Right ventricle myocardium inferior (tissue), 1 donor: ENCODE results near the gene TRIM54. TPM values are rescaled to one million over a fixed set of nuclear protein-coding genes. Genes with fewer than 3 reads are reported as not detected.
"Not testable (repeated sequence)": the region's sequence is repeated elsewhere in the genome, so short reads cannot be mapped to it uniquely, and the experiment has no call there.

Source experiments
- ATAC-seq: fragments of 200-7000 bp; cut with Tn5 transposase; one replicate; pipeline ENCODE4 v1.9.1; 2020; ENCODE audit warnings: mild to moderate bottlenecking, moderate library complexity
- DNase-seq: peaks from one replicate; pipeline ENCODE4 v3.0.0; 2021; ENCODE audit errors: missing footprints
- intact Hi-C: fragments of 100-400 bp; cut with DNase I; formaldehyde crosslinking; loops from one replicate; pipeline ENCODE4 v1.11.0; 2022
- total RNA-seq: library from RNA; stranded (reverse); fragmentation: NEBNext Ultra II Directional; extraction: Animal tissue kit (Norgen Biotek cat#: 25700); gene quantifications from one replicate; pipeline ENCODE4 v1.2.1, GENCODE V29; 2021
- donor health status: DM: no; HTN: yes; CAD: no; lungs with severe emphysema.

Gene TRIM54
- total RNA-seq, 1 donor from 2014 or later, result 282 TPM

GRCh38 chr2:27304488-27305240 lies 22.4 kb downstream of the TRIM54 start:
- intact Hi-C loops, result loop anchor here (5.0 kb wide), 2 partner anchors 42 to 207 kb away; partner anchors contain the start of gene SLC30A3
- DNase-seq, result no peak
- no peak for ATAC-seq

- no peak for ATAC-seq
- no peak for DNase-seq
- intact Hi-C loops, result no loop called here
These were observed 23.3 kb downstream of the TRIM54 start for GRCh38 chr2:27305516-27305915.

- no peak for DNase-seq
- intact Hi-C loops, result no loop called here
- no peak for ATAC-seq
These were observed 23.9 kb downstream of the TRIM54 start for GRCh38 chr2:27306136-27306535.

- DNase-seq, result no peak
- no peak for ATAC-seq
- intact Hi-C loops, result no loop called here
These were observed 24.5 kb downstream of the TRIM54 start for GRCh38 chr2:27306573-27307286.

GRCh38 chr2:27307287-27307544 lies 25.0 kb downstream of the TRIM54 start:
- intact Hi-C loops, result no loop called here
- DNase-seq (no peak), ATAC-seq (no peak)

GRCh38 chr2:27307545-27308358 lies 25.5 kb downstream of the TRIM54 start:
- intact Hi-C loops, result no loop called here
- peak; percentile 23 for ATAC-seq
- DNase-seq, result no peak

- no peak for DNase-seq
- intact Hi-C loops, result no loop called here
- peak; percentile 12 for ATAC-seq
These were observed 26.2 kb downstream of the TRIM54 start, which contains the start of gene UCN for GRCh38 chr2:27308359-27308881. Gene UCN (minus strand): TSS chr2:27308445. CDS start chr2:27307895, 550 bp downstream.

GRCh38 chr2:27309651-27310050 lies 27.4 kb downstream of the TRIM54 start:
- ATAC-seq, result no peak
- intact Hi-C loops, result no loop called here
- no peak for DNase-seq

- DNase-seq, result no peak
- intact Hi-C loops, result no loop called here
These were observed 29.9 kb downstream of the TRIM54 start for GRCh38 chr2:27312152-27312551.

GRCh38 chr2:27313882-27314645 lies 31.8 kb downstream of the TRIM54 start:
- DNase-seq (no peak), ATAC-seq (no peak)
- intact Hi-C loops, result no loop called here

More at GRCh38 chr2:27312152-27312551, 29.9 kb downstream of the TRIM54 start:
- ATAC-seq, result no peak

GRCh38 chr2:27314709-27315108 lies 32.5 kb downstream of the TRIM54 start:
- DNase-seq (no peak), ATAC-seq (no peak)
- intact Hi-C loops, result no loop called here

- intact Hi-C loops, result no loop called here
- ATAC-seq, result no peak
- no peak for DNase-seq
These were observed 32.9 kb downstream of the TRIM54 start for GRCh38 chr2:27315122-27315521.

- DNase-seq (no peak), ATAC-seq (no peak)
- intact Hi-C loops, result no loop called here
These were observed 34.6 kb downstream of the TRIM54 start for GRCh38 chr2:27316655-27317412.

GRCh38 chr2:27319839-27320238 lies 37.6 kb downstream of the TRIM54 start:
- intact Hi-C loops, DNase-seq: not testable (repeated sequence)

GRCh38 chr2:27320958-27321543 lies 38.8 kb downstream of the TRIM54 start:
- no peak for DNase-seq
- peak; percentile 65 for ATAC-seq
- intact Hi-C loops, result no loop called here

More at GRCh38 chr2:27319839-27320238, 37.6 kb downstream of the TRIM54 start:
- ATAC-seq, result not testable (repeated sequence)

- ATAC-seq (peak; percentile 6), DNase-seq (no peak)
- intact Hi-C loops, result loop anchor here (2.0 kb wide), 1 partner anchor 48 kb away; the partner anchor contains the start of genes EIF2B4 and SNX17
These were observed 40.1 kb downstream of the TRIM54 start for GRCh38 chr2:27322301-27322765.
